Mesendoderm (in vitro differentiated cells): ENCODE data around the gene AKAP13.

ENCODE experiments used
- DNase-seq: peaks from one replicate; pipeline ENCODE4 v3.0.0; 2013
- H2AK5ac ChIP-seq: 2 replicates; pipeline ENCODE4 v1.6.1; 2013; ENCODE audit warnings: low read length, inconsistent platforms
- H2BK120ac ChIP-seq: 2 replicates; pipeline ENCODE4 v1.6.1; 2013; ENCODE audit warnings: low read depth, mild to moderate bottlenecking, low read length, moderate library complexity, mixed read lengths
- H2BK15ac ChIP-seq: replicated peaks from 2 replicates; pipeline ENCODE4 v1.6.1; 2013; ENCODE audit warnings: low read depth, mild to moderate bottlenecking, moderate library complexity
- H2BK5ac ChIP-seq: 2 replicates; pipeline ENCODE4 v1.6.1; 2013; ENCODE audit warnings: low read length, inconsistent platforms
- H3K18ac ChIP-seq: 2 replicates; pipeline ENCODE4 v1.6.1; 2013; ENCODE audit warnings: mild to moderate bottlenecking, low read length, mixed read lengths
- H3K23ac ChIP-seq: one replicate; pipeline ENCODE4 v1.6.1; 2013; ENCODE audit warnings: low read length
- H3K27ac ChIP-seq: 2 replicates; pipeline ENCODE4 v1.5.1; 2013; ENCODE audit warnings: low read depth, mild to moderate bottlenecking, inconsistent platforms, low read length, moderate library complexity
- H3K27me3 ChIP-seq: 2 replicates; pipeline ENCODE4 v1.6.1; 2013; ENCODE audit warnings: low read length, control low read depth, mild to moderate bottlenecking, inconsistent platforms; ENCODE audit not compliant: insufficient read depth, poor library complexity
- H3K36me3 ChIP-seq: 2 replicates; pipeline ENCODE4 v1.6.1; 2013; ENCODE audit warnings: low read length, inconsistent platforms; ENCODE audit not compliant: control insufficient read depth, insufficient read depth
- H3K4ac ChIP-seq: one replicate; pipeline ENCODE4 v1.6.1; 2013; ENCODE audit warnings: low read depth, mild to moderate bottlenecking, low read length, moderate library complexity
- H3K4me1 ChIP-seq: 2 replicates; pipeline ENCODE4 v1.6.1; 2013; ENCODE audit warnings: low read depth, low read length, inconsistent platforms; ENCODE audit not compliant: control insufficient read depth
- H3K4me2 ChIP-seq: 2 replicates; pipeline ENCODE4 v1.6.1; 2013; ENCODE audit warnings: low read length
- H3K4me3 ChIP-seq: 2 replicates; pipeline ENCODE4 v1.5.1; 2013; ENCODE audit warnings: mild to moderate bottlenecking, low read length
- H3K56ac ChIP-seq: one replicate; pipeline ENCODE4 v1.6.1; 2013; ENCODE audit warnings: low read length
- H3K79me1 ChIP-seq: 2 replicates; pipeline ENCODE4 v1.6.1; 2013; ENCODE audit warnings: low read length, inconsistent platforms
- H3K79me2 ChIP-seq: 2 replicates; pipeline ENCODE4 v1.6.1; 2013; ENCODE audit warnings: mild to moderate bottlenecking, low read length; ENCODE audit not compliant: control insufficient read depth, insufficient read depth
- H3K9ac ChIP-seq: 2 replicates; pipeline ENCODE4 v1.6.1; 2013; ENCODE audit warnings: low read length, inconsistent platforms
- H4K5ac ChIP-seq: one replicate; pipeline ENCODE4 v1.6.1; 2013; ENCODE audit warnings: low read length
- H4K8ac ChIP-seq: one replicate; pipeline ENCODE4 v1.6.1; 2013; ENCODE audit warnings: low read depth, mild to moderate bottlenecking, control low read depth, low read length, moderate library complexity
- WGBS: extraction: QIAGEN DNeasy Blood & Tissue Kit; methylation state at CpG from one replicate; pipeline ENCODE4 v1.1.7; 2013; ENCODE audit warnings: low lambda C conversion rate, missing lambda C conversion rate; ENCODE audit not compliant: insufficient coverage; ENCODE audit errors: extremely low coverage; 5-methylcytosine and 5-hydroxymethylcytosine counted together

AKAP13 gene

GRCh38 chr15:85760531-85761371 lies 380.3 kb downstream of the AKAP13 start:
- H2BK5ac ChIP-seq, result no peak overlapping the region
- no peak overlapping the region for H3K56ac ChIP-seq
- no peak overlapping the region for H3K4ac ChIP-seq
- H4K8ac ChIP-seq, result no peak overlapping the region
- no peak overlapping the region for H2AK5ac ChIP-seq
- H2BK15ac ChIP-seq, result no peak overlapping the region
- H4K5ac ChIP-seq, result no peak overlapping the region
- no peak for DNase-seq
- H3K4me1 ChIP-seq, result no peaks in the 10 kb centered on the region
- H3K79me1 ChIP-seq, result peaks cover 7% of the 10 kb centered on the region
- no peaks in the 10 kb centered on the region for H3K27me3 ChIP-seq
- peaks cover 3% of the 10 kb centered on the region for H3K79me2 ChIP-seq
- H3K36me3 ChIP-seq, result no peaks in the 10 kb centered on the region
- H3K18ac ChIP-seq, result no peak overlapping the region
- no peak overlapping the region for H3K4me3 ChIP-seq
- H3K27ac ChIP-seq, result no peak overlapping the region
- no CpG with 5 or more reads among the region's 28 CpGs for WGBS
- H3K9ac ChIP-seq, result no peak overlapping the region
- H2BK120ac ChIP-seq, result no peak overlapping the region
- no peak overlapping the region for H3K4me2 ChIP-seq
- H3K23ac ChIP-seq, result no peak overlapping the region

- Histone ChIP-seq H3K4me1 (no peaks in the 10 kb centered on the region), H3K56ac (no peak overlapping the region), H3K23ac (no peak overlapping the region), H2BK5ac (no peak overlapping the region), H3K4me2 (no peak overlapping the region), H3K18ac (no peak overlapping the region), H3K79me2 (peaks cover 3% of the 10 kb centered on the region), H3K79me1 (peaks cover 7% of the 10 kb centered on the region), H3K27ac (no peak overlapping the region), H3K27me3 (no peaks in the 10 kb centered on the region), H3K36me3 (no peaks in the 10 kb centered on the region), H3K4me3 (no peak overlapping the region), H3K4ac (no peak overlapping the region), H2BK15ac (no peak overlapping the region), H2AK5ac (no peak overlapping the region), H2BK120ac (no peak overlapping the region), H4K8ac (no peak overlapping the region), H4K5ac (no peak overlapping the region), H3K9ac (no peak overlapping the region)
- no peak for DNase-seq
- no CpG with 5 or more reads among the region's 9 CpGs for WGBS
Measured at GRCh38 chr15:85761635-85762034, 381.2 kb downstream of the AKAP13 start.

- Histone ChIP-seq H2BK120ac (no peak overlapping the region), H3K36me3 (no peaks in the 10 kb centered on the region), H3K9ac (no peak overlapping the region), H2BK5ac (no peak overlapping the region), H3K27me3 (no peaks in the 10 kb centered on the region), H2AK5ac (no peak overlapping the region), H3K56ac (no peak overlapping the region), H3K27ac (no peak overlapping the region), H4K8ac (no peak overlapping the region), H3K79me1 (peaks cover 8% of the 10 kb centered on the region), H3K79me2 (peaks cover 3% of the 10 kb centered on the region), H4K5ac (no peak overlapping the region), H3K4ac (no peak overlapping the region), H3K4me3 (no peak overlapping the region), H3K4me1 (no peaks in the 10 kb centered on the region), H3K23ac (no peak overlapping the region), H3K4me2 (no peak overlapping the region), H2BK15ac (no peak overlapping the region), H3K18ac (no peak overlapping the region)
- DNase-seq, result no peak
- WGBS, result no CpG with 5 or more reads among the region's 15 CpGs
Measured at GRCh38 chr15:85762039-85762755, 381.8 kb downstream of the AKAP13 start.

- no peak for DNase-seq
- H3K18ac ChIP-seq, result no peak overlapping the region
- no peak overlapping the region for H4K5ac ChIP-seq
- no peaks in the 10 kb centered on the region for H3K36me3 ChIP-seq
- no peak overlapping the region for H2BK15ac ChIP-seq
- H2BK5ac ChIP-seq, result no peak overlapping the region
- no peak overlapping the region for H4K8ac ChIP-seq
- H3K4ac ChIP-seq, result no peak overlapping the region
- no peaks in the 10 kb centered on the region for H3K27me3 ChIP-seq
- no peak overlapping the region for H3K4me3 ChIP-seq
- H3K4me2 ChIP-seq, result no peak overlapping the region
- no peak overlapping the region for H2BK120ac ChIP-seq
- WGBS, result no CpG with 5 or more reads among the region's 8 CpGs
- no peaks in the 10 kb centered on the region for H3K4me1 ChIP-seq
- peaks cover 12% of the 10 kb centered on the region for H3K79me1 ChIP-seq
- no peak overlapping the region for H3K23ac ChIP-seq
- no peak overlapping the region for H3K9ac ChIP-seq
- no peak overlapping the region for H2AK5ac ChIP-seq
- peaks cover 6% of the 10 kb centered on the region for H3K79me2 ChIP-seq
- H3K27ac ChIP-seq, result no peak overlapping the region
- H3K56ac ChIP-seq, result no peak overlapping the region
Measured at GRCh38 chr15:85762756-85763127, 382.3 kb downstream of the AKAP13 start.

- no peak overlapping the region for H2BK5ac ChIP-seq
- H3K56ac ChIP-seq, result no peak overlapping the region
- peaks cover 8% of the 10 kb centered on the region for H3K79me2 ChIP-seq
- H3K9ac ChIP-seq, result no peak overlapping the region
- no peak overlapping the region for H3K23ac ChIP-seq
- no CpG with 5 or more reads among the region's 16 CpGs for WGBS
- H3K4me3 ChIP-seq, result no peak overlapping the region
- H3K18ac ChIP-seq, result no peak overlapping the region
- no peak overlapping the region for H3K4me2 ChIP-seq
- peaks cover 15% of the 10 kb centered on the region for H3K79me1 ChIP-seq
- H2AK5ac ChIP-seq, result no peak overlapping the region
- H3K36me3 ChIP-seq, result no peaks in the 10 kb centered on the region
- H2BK120ac ChIP-seq, result no peak overlapping the region
- H3K4ac ChIP-seq, result no peak overlapping the region
- H4K8ac ChIP-seq, result no peak overlapping the region
- H2BK15ac ChIP-seq, result no peak overlapping the region
- no peaks in the 10 kb centered on the region for H3K27me3 ChIP-seq
- no peak for DNase-seq
- no peak overlapping the region for H3K27ac ChIP-seq
- H4K5ac ChIP-seq, result no peak overlapping the region
- no peaks in the 10 kb centered on the region for H3K4me1 ChIP-seq
Measured at GRCh38 chr15:85763157-85763556, 382.8 kb downstream of the AKAP13 start.
